GM18868 (cell line): ENCODE data around the gene AKR7A2.
"Not testable (repeated sequence)": the region's sequence is repeated elsewhere in the genome, so short reads cannot be mapped to it uniquely, and the experiment has no call there.

Experiments used
- ATAC-seq: cut with Tn5 transposase; IDR thresholded peaks from one replicate; pipeline ENCODE4 v1.9.1; 2021; ENCODE audit warnings: mild to moderate bottlenecking, moderate library complexity; ENCODE audit not compliant: unreplicated experiment

Gene AKR7A2

DNA sequence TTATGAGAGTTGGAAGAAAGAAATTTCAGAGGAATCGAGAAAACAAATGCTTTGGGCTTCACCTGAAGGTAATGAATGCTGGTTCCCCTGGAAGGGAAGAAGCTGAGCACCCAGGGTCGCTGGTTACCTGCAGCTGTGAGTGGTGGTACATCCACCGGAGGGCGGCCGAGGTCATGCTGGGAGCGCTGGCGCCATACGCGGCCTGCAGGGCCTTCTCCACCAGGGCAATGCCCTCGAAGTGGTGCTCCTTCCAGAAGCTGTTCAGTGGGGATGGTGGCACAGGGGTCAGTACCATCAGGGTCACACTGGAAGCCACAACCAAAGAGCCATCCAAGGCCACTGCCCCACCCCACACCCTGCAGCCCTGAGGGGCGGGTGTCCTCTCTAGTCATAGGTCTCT lies 43.5 kb downstream of the AKR7A2 start:
- ATAC-seq: no peak

DNA sequence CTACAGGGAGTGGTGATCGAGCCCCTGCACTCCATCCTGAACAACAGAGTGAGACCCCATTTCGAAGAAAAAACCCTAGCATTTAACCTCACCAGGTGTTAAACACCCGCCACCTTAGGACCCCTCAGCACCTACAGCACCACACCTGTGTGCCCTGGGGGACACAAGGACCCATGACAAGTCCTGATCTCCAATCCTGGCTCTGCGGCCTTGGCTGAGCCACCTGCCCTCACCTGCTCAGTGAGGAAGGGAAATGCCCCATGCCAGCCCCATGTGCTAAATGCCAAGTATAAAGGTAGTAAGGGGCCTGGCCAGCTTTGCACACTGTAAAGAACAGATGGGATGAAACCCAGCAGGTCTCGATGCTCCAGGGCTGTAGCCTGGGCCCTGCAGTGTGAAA lies 49.2 kb downstream of the AKR7A2 start:
- no peak for ATAC-seq

DNA sequence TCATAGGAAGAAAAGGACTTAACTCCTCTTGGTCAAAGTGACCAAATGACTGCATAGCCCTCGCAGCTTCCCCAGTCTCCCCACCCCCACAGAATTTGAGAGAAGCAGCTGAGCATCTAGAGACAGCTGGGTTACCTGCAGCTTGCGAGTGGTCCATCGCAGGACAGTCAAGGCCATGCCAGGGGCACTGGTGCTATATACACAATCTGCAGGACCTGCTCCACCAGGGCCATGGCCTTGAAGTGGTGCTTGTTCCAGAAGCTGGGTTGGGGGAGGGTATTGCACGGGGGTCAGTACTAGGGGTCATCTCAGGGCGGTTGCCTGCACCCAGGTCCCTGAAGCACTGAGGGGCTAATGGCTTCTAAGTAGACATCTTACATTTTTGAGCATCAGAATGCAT lies 49.9 kb downstream of the AKR7A2 start:
- ATAC-seq: no peak

GRCh38 chr1:19260211-19261138 lies 51.5 kb downstream of the AKR7A2 start:
- no peak for ATAC-seq

- no peak for ATAC-seq
Measured at GRCh38 chr1:19258353-19258752, 53.6 kb downstream of the AKR7A2 start.

GRCh38 chr1:19257178-19257914 lies 54.6 kb downstream of the AKR7A2 start:
- no peak for ATAC-seq

DNA sequence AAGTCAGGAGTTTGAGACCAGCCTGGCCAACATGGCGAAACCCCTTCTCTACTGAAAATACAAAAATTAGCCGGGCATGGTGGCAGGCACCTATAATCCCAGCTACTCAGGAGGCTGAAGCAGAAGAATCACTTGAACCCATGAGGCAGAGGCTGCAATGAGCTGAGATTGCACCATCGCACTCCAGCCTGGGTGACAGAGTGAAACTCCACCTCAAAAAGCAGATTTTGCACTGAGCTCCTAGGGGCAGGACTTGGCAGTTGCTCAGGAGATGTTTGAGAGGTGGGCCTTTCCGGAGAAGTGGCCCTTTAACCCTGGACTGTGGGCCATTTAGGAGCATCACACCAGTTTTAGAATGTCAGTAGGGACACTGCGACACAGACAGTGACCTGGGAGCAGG lies 55.6 kb downstream of the AKR7A2 start:
- ATAC-seq: not testable (repeated sequence)

DNA sequence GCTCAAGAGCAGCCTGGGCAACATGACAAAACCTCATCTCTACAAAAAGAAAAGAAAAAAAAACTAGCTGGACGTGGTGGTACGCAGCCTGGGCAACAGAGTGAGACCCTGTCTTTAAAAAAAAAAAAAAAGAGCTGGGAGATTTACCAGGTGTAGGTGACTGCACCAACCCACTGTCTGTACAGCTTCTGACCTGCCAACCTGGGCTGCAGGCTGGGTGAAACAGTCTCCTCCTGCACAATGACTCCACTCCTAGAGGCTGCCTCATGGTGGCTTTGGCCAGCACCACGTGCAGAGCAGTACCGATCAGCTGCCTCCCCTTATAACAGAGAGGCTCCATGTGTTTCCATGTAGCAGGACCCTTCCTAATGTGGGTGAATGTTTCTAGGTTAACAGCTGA lies 56.7 kb downstream of the AKR7A2 start:
- ATAC-seq: no peak

DNA sequence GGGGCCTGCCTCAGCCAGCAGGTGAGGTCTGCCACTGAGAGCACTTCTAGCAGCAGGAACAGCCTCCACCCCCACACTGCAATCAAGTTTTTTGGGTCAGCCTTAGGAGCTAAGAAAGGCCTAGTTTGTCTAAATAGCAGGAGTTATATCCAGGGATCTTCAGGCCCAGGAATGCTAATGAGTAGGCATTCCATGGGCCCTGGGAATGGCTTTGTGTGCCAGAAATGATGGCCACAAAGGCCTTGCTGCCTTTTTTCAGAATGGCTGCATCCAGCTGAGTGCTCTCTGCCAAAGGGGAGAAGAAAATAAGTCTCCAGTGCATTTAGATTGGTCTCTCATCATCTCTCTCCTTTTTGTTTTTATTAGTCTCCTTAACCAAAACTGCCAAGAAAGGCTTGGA lies 57.5 kb downstream of the AKR7A2 start:
- ATAC-seq: no peak
